Measurements from ENCODE around the gene CD79B.
"Not testable (repeated sequence)": the region's sequence is repeated elsewhere in the genome, so short reads cannot be mapped to it uniquely, and the experiment has no call there.

GRCh38 chr17:63918789-63919305, 13.3 kb downstream of the CD79B start, which contains the start of gene GH1:
- not testable (repeated sequence) for TF ChIP-seq CTCF (IDR thresholded peaks at IDR 0.05; ENCODE audit: insufficient read depth, low read depth, low read length); EZH2 (IDR thresholded peaks at IDR 0.05; ENCODE audit: insufficient read depth, low read length)

Measured in astrocyte (in vitro differentiated cells and primary cell).